ENCODE measurements around the gene WNT9B.

The WNT9B gene

GRCh38 chr17:46854515-46854914 lies 3.1 kb downstream of the WNT9B start:
- DNase-seq (ENCODE audit: low read depth): no peak

GRCh38 chr17:46854948-46855347 lies 3.6 kb downstream of the WNT9B start:
- no peak for DNase-seq (ENCODE audit: low read depth)

- no peak for DNase-seq (ENCODE audit: low read depth)
Observed at GRCh38 chr17:46857600-46857999, 6.2 kb downstream of the WNT9B start.

- no peak for DNase-seq (ENCODE audit: low read depth)
Observed at GRCh38 chr17:46859996-46860395, 8.6 kb downstream of the WNT9B start.

- no peak for DNase-seq (ENCODE audit: low read depth)
Observed at GRCh38 chr17:46862949-46863348, 11.6 kb downstream of the WNT9B start.

GRCh38 chr17:46863383-46864121 lies 12.2 kb downstream of the WNT9B start:
- no peak for DNase-seq (ENCODE audit: low read depth)

- no peak for DNase-seq (ENCODE audit: low read depth)
Observed at GRCh38 chr17:46865100-46865499, 13.7 kb downstream of the WNT9B start.

GRCh38 chr17:46866325-46866724 lies 14.9 kb downstream of the WNT9B start:
- no peak for DNase-seq (ENCODE audit: low read depth)

GRCh38 chr17:46866747-46867146 lies 15.4 kb downstream of the WNT9B start:
- DNase-seq (ENCODE audit: low read depth): no peak

- DNase-seq (ENCODE audit: low read depth): no peak
Observed at GRCh38 chr17:46868689-46869187, 17.4 kb downstream of the WNT9B start.

- no peak for DNase-seq (ENCODE audit: low read depth)
Observed at GRCh38 chr17:46869296-46869695, 17.9 kb downstream of the WNT9B start.

GRCh38 chr17:46869975-46870803 lies 18.8 kb downstream of the WNT9B start:
- no peak for DNase-seq (ENCODE audit: low read depth)

- DNase-seq (ENCODE audit: low read depth): no peak
Observed at GRCh38 chr17:46872421-46872820, 21.0 kb downstream of the WNT9B start.

- DNase-seq (ENCODE audit: low read depth): no peak
Observed at GRCh38 chr17:46873941-46874645, 22.7 kb downstream of the WNT9B start.

- no peak for DNase-seq (ENCODE audit: low read depth)
Observed at GRCh38 chr17:46874906-46875305, 23.5 kb downstream of the WNT9B start.

GRCh38 chr17:46875849-46876352 lies 24.5 kb downstream of the WNT9B start:
- no peak for DNase-seq (ENCODE audit: low read depth)

GRCh38 chr17:46876353-46876887 lies 25.0 kb downstream of the WNT9B start:
- DNase-seq (ENCODE audit: low read depth): no peak

- no peak for DNase-seq (ENCODE audit: low read depth)
Observed at GRCh38 chr17:46876926-46877325, 25.5 kb downstream of the WNT9B start.

- DNase-seq (ENCODE audit: low read depth): no peak
Observed at GRCh38 chr17:46877466-46877865, 26.1 kb downstream of the WNT9B start.

GRCh38 chr17:46878055-46878454 lies 26.7 kb downstream of the WNT9B start:
- DNase-seq (ENCODE audit: low read depth): no peak

- DNase-seq (ENCODE audit: low read depth): no peak
Observed at GRCh38 chr17:46879101-46879500, 27.7 kb downstream of the WNT9B start.

GRCh38 chr17:46881015-46881414 lies 29.6 kb downstream of the WNT9B start:
- no peak for DNase-seq (ENCODE audit: low read depth)

Data from stimulated activated CD8-positive, alpha-beta memory T cell treated with anti-CD3 and anti-CD28 coated beads, Interleukin-12 subunit alpha, Interleukin-12 subunit beta, amount 100 ng/mL, for 1 hour (primary cell).